ENCODE results near the gene HOXD10.
A peak's percentile ranks its signal among the peaks of the same experiment; 100 is the strongest.

Gene HOXD10

DNA sequence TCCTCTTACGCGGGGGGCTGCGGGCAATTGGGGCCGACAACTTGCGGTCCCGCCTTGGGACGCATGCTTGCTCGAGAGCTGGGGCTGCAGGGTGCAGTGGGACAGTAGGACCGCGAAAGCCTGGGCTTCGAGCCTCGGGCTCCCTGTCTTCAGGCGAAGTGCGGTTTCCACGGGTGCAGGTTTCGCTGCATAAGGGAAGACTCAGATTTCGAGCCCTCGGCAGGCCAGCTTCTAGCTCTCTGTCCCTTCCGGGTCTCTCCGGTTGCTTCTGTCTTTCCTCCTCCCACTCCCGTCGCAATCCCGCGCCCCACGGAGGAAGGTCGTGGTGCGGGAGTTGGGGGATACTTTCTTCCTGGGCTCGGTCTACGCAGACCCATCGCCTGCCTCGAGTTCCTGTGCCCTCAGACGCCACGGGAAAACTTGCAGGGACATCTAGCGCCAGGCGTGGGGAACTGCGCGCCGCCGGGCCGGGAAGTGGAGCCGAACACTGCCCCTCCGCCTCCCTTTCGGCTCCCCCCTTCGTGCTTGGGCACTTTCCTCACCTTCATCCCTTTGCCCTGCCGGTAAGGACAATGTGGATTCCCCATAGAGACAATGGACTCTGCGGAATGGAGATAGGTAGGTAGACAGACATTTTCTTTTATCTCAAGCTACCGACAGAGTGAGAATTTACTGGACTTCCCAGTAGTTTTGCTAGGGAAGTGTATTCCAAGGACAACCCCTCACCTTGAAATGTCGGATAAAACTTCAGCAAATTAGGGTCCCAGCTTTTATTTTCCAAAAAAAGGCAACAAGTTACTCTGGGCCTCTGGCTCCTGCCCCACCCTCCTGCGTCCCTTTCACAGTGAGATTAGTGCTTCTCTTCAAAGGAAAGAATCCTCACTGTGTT, 28.3 kb upstream of the HOXD10 start:
- H3K4me3 ChIP-seq (ENCODE audit: low read depth, low read length) = peak overlapping the region; percentile 20
- DNase-seq (ENCODE audit: low read depth) = peak; percentile 45
- TF ChIP-seq CTCF (conservative IDR thresholded peaks at IDR 0.05; ENCODE audit: low read depth, low read length) = peak; percentile 75

DNA sequence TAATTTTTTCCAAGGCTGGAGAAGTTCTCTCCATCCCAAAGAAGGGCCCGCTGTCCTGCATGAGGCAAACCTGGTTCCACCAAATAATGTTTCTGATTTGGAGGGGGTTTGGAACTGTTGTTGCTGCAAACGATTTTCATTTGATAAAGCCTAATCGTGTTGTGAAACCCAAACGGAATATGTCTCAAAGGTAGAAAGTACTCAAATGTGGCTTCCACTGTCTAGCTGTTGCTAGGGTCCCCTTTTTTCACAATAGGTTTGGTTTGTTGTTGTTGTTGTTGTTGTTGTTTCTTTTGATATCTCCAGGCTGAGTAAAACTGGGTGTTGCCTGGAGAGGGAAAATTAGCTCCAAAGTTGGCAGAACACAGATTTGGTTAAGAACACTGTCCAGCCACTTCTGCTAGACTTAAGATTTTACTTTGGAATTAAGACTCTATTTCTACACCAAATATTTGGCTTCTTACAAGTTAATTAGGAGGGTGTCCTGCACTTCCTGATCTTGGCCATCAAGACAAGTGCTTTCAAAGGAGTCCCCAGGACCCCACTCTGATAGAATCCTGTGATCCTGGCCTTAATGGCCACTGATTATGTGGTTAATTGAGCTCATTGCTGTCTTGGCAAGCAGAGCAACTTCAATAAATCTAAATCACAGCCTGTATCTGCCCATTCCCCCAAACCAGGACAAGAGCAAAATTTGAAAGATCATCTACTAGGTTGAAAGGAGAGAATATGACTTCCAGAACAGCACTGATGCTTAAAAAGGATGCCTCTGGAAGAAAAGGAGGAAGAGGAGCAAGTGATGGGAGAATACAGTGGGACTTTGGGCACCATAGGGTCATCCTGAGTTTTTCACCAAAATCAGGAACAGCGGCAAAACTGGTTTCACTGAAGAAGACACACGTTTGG, 27.4 kb upstream of the HOXD10 start:
- no peak overlapping the region for H3K4me3 ChIP-seq (ENCODE audit: low read depth, low read length)
- TF ChIP-seq CTCF (conservative IDR thresholded peaks at IDR 0.05; ENCODE audit: low read depth, low read length) = no peak
- no peak for DNase-seq (ENCODE audit: low read depth)

- H3K4me3 ChIP-seq (ENCODE audit: low read depth, low read length) = no peak overlapping the region
- no peak for TF ChIP-seq CTCF (conservative IDR thresholded peaks at IDR 0.05; ENCODE audit: low read depth, low read length)
- DNase-seq (ENCODE audit: low read depth) = no peak
Measured at GRCh38 chr2:176089843-176090395, 26.7 kb upstream of the HOXD10 start.

DNA sequence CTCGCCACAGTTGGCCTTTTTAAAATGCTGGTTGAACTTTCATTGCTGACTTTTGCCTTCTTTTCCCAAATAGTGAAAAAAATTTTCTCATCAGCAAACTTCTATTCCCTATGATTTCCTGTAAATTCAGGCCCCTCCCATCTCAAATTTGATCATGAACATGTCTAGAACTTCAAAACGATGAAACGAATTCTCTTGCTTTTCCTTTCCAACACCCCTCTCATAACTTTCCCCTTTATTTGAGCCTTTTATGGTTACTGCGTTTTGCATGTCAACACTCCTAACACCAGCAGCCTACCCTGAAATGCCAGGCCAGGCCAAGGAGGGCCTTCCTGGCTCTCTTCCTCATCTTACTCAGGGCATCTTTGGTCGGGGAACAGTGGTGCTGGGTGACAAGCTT, 25.7 kb upstream of the HOXD10 start:
- no peak for DNase-seq (ENCODE audit: low read depth)
- TF ChIP-seq CTCF (conservative IDR thresholded peaks at IDR 0.05; ENCODE audit: low read depth, low read length) = no peak
- no peak overlapping the region for H3K4me3 ChIP-seq (ENCODE audit: low read depth, low read length)

- DNase-seq (ENCODE audit: low read depth) = no peak
- no peak overlapping the region for H3K4me3 ChIP-seq (ENCODE audit: low read depth, low read length)
- no peak for TF ChIP-seq CTCF (conservative IDR thresholded peaks at IDR 0.05; ENCODE audit: low read depth, low read length)
Measured at GRCh38 chr2:176091329-176092258, 25.0 kb upstream of the HOXD10 start.
